GM23338 (cell line): ENCODE measurements around the gene SCN7A. TPM values are rescaled to one million over a fixed set of nuclear protein-coding genes. Genes with fewer than 3 reads are reported as not detected.

Experiments
- ATAC-seq: fragments of 200-7000 bp; cut with Tn5 transposase; 3 replicates; pipeline ENCODE4 v1.9.1; 2020
- DNase-seq: peaks from one replicate; pipeline ENCODE4 v3.0.0-alpha.2; 2015; ENCODE audit warnings: low spot score
- H2AFZ ChIP-seq: fragments of 200-600 bp; sonication (generic); 2 replicates; pipeline ENCODE4 v1.8.0; 2016; ENCODE audit warnings: antibody characterized with exemption, mild to moderate bottlenecking, moderate library complexity
- H3F3A ChIP-seq: fragments of 200-600 bp; sonication (generic); replicated peaks from 2 replicates; pipeline ENCODE4 v1.8.0; 2017; ENCODE audit warnings: antibody characterized with exemption, mixed run types, low read depth
- H3K27ac ChIP-seq: fragments of 200-600 bp; sonication (generic); 2 replicates; pipeline ENCODE4 v1.6.1; 2016; ENCODE audit warnings: low read depth
- H3K27me3 ChIP-seq: fragments of 200-600 bp; sonication (generic); 2 replicates; pipeline ENCODE4 v1.8.0; 2016; ENCODE audit warnings: mild to moderate bottlenecking, mixed run types, moderate library complexity; ENCODE audit not compliant: insufficient read depth
- H3K36me3 ChIP-seq: fragments of 200-600 bp; sonication (generic); 2 replicates; pipeline ENCODE4 v1.8.0; 2016; ENCODE audit warnings: mild to moderate bottlenecking; ENCODE audit not compliant: insufficient read depth
- H3K4me1 ChIP-seq: fragments of 200-600 bp; sonication (generic); 2 replicates; pipeline ENCODE4 v1.8.0; 2016; ENCODE audit warnings: mild to moderate bottlenecking, moderate library complexity; ENCODE audit not compliant: insufficient read depth
- H3K4me2 ChIP-seq: fragments of 200-600 bp; sonication (generic); 2 replicates; pipeline ENCODE4 v1.7.1; 2017; ENCODE audit warnings: mixed run types
- H3K4me3 ChIP-seq: fragments of 200-600 bp; sonication (generic); 2 replicates; pipeline ENCODE4 v1.6.1; 2016; ENCODE audit warnings: mixed run types
- H3K79me2 ChIP-seq: fragments of 200-600 bp; sonication (generic); replicated peaks from 2 replicates; pipeline ENCODE4 v1.8.0; 2017; ENCODE audit warnings: mild to moderate bottlenecking; ENCODE audit not compliant: insufficient read depth
- H3K9me2 ChIP-seq: fragments of 200-600 bp; sonication (generic); 2 replicates; pipeline ENCODE4 v1.8.0; 2017; ENCODE audit not compliant: insufficient read depth
- H4K20me1 ChIP-seq: fragments of 200-600 bp; sonication (generic); replicated peaks from 2 replicates; pipeline ENCODE4 v1.8.0; 2017; ENCODE audit warnings: mild to moderate bottlenecking; ENCODE audit not compliant: insufficient read depth
- H3K27ac Mint-ChIP-seq: 2 replicates; pipeline ENCODE4 v1.8.0; 2020; ENCODE audit warnings: inconsistent platforms, mild to moderate bottlenecking, moderate library complexity, mixed read lengths
- H3K27me3 Mint-ChIP-seq: 3 replicates; pipeline ENCODE4 v1.8.0; 2022; ENCODE audit warnings: low read depth, mild to moderate bottlenecking, moderate library complexity, mixed read lengths, inconsistent platforms; ENCODE audit not compliant: insufficient read depth, poor library complexity
- H3K36me3 Mint-ChIP-seq: 3 replicates; pipeline ENCODE4 v1.8.0; 2021; ENCODE audit warnings: low read depth, mild to moderate bottlenecking, inconsistent platforms, moderate library complexity, mixed read lengths
- H3K4me1 Mint-ChIP-seq: 3 replicates; pipeline ENCODE4 v1.8.0; 2020; ENCODE audit warnings: mild to moderate bottlenecking, inconsistent platforms, mixed read lengths
- H3K4me3 Mint-ChIP-seq: 3 replicates; pipeline ENCODE4 v1.8.0; 2021; ENCODE audit warnings: moderate library complexity, mild to moderate bottlenecking, inconsistent platforms, mixed read lengths
- H3K9me3 Mint-ChIP-seq: 3 replicates; pipeline ENCODE4 v1.8.0; 2020; ENCODE audit warnings: moderate library complexity, mild to moderate bottlenecking, inconsistent platforms, mixed read lengths
- CTCF ChIP-seq, 2 experiments: fragments of 200-600 bp in 1 of 2; sonication (generic) in 1 of 2; conservative IDR thresholded peaks; 2 replicates each; pipeline versions ENCODE4 v1.5.1 to v1.6.1; 2016 to 2017; ENCODE audit warnings: antibody characterized with exemption in 2 of 2, low read depth in 2 of 2, mild to moderate bottlenecking in 2 of 2, moderate library complexity in 1 of 2
- EZH2 ChIP-seq: fragments of 200-600 bp; sonication (generic); IDR thresholded peaks from one replicate; pipeline ENCODE4 v1.8.0; 2017; ENCODE audit warnings: antibody characterized with exemption, mild to moderate bottlenecking, low read depth; ENCODE audit not compliant: unreplicated experiment
- JUNB ChIP-seq: IDR thresholded peaks from one replicate; pipeline ENCODE4 v1.6.1; 2016; ENCODE audit warnings: antibody characterized with exemption; ENCODE audit not compliant: unreplicated experiment
- REST ChIP-seq: IDR thresholded peaks from one replicate; pipeline ENCODE4 v1.6.1; 2018; ENCODE audit warnings: antibody characterized with exemption; ENCODE audit not compliant: unreplicated experiment
- ZNF114 ChIP-seq: fragments of 250-450 bp; sonication (Bioruptor Pico); IDR thresholded peaks from 2 replicates; pipeline ENCODE4 v1.5.0; 2020; ENCODE audit warnings: mild to moderate bottlenecking, moderate library complexity
- ZNF331 ChIP-seq: fragments of 250-450 bp; sonication (Bioruptor Pico); IDR thresholded peaks from 2 replicates; pipeline ENCODE4 v1.5.0; 2020; ENCODE audit warnings: low read depth, mild to moderate bottlenecking, moderate library complexity
- ZNF462 ChIP-seq: fragments of 250-450 bp; sonication (Bioruptor Pico); IDR thresholded peaks from 2 replicates; pipeline ENCODE4 v1.5.0; 2020; ENCODE audit warnings: mild to moderate bottlenecking, moderate library complexity
- polyA plus RNA-seq: library from polyadenylated mRNA; unstranded; fragments of >200 nt; fragmentation: Nextera tagmentation; extraction: Ambion mirVana; gene quantifications from 2 replicates; pipeline ENCODE4 v1.2.1, GENCODE V29; 2016
- total RNA-seq: library from RNA; depleted of rRNA; stranded (reverse); fragments of >200 nt; shearing (Covaris generic); gene quantifications from 2 replicates; pipeline ENCODE4 v1.2.3, GENCODE V29; 2014

SCN7A gene
- total and polyA plus RNA-seq, 2 experiments from 2014 or later, result 0.10 to 0.42 TPM

- TF ChIP-seq REST (no peak), ZNF114 (CRISPR knock-in tag) (no peak), EZH2 (no peak)
- Mint-ChIP-seq H3K4me3 (no peak overlapping the region), H3K4me1 (no peaks in the 10 kb centered on the region), H3K27me3 (peaks cover 3% of the 10 kb centered on the region), H3K36me3 (no peaks in the 10 kb centered on the region), H3K9me3 (no peaks in the 10 kb centered on the region; the same call in 2 of the 3 replicates), H3K27ac (no peak overlapping the region)
- no peak overlapping the region for H3K4me2 ChIP-seq
- no peaks in the 10 kb centered on the region for H3K4me1 ChIP-seq
- H3F3A ChIP-seq, result no peaks in the 10 kb centered on the region
- H3K27ac ChIP-seq, result no peak overlapping the region
- H3K4me3 ChIP-seq, result no peak overlapping the region
- H3K36me3 ChIP-seq, result no peaks in the 10 kb centered on the region
- no peaks in the 10 kb centered on the region for H3K9me2 ChIP-seq
- no peak overlapping the region for H2AFZ ChIP-seq
- no peaks in the 10 kb centered on the region for H3K79me2 ChIP-seq
- H3K27me3 ChIP-seq, result no peaks in the 10 kb centered on the region
- ATAC-seq, result no peak
- DNase-seq, result no peak
- no peaks in the 10 kb centered on the region for H4K20me1 ChIP-seq
Observed at GRCh38 chr2:166451468-166451867, 42.6 kb downstream of the SCN7A start.

- Mint-ChIP-seq H3K27me3 (peaks cover 3% of the 10 kb centered on the region), H3K27ac (no peak overlapping the region), H3K36me3 (no peaks in the 10 kb centered on the region), H3K4me3 (no peak overlapping the region), H3K4me1 (no peaks in the 10 kb centered on the region), H3K9me3 (no peaks in the 10 kb centered on the region; the same call in 2 of the 3 replicates)
- Histone ChIP-seq H2AFZ (no peak overlapping the region), H3K27me3 (no peaks in the 10 kb centered on the region), H3K9me2 (no peaks in the 10 kb centered on the region), H3K4me2 (no peak overlapping the region), H4K20me1 (no peaks in the 10 kb centered on the region), H3K4me3 (no peak overlapping the region), H3K36me3 (no peaks in the 10 kb centered on the region), H3K4me1 (no peaks in the 10 kb centered on the region), H3F3A (no peaks in the 10 kb centered on the region), H3K27ac (no peak overlapping the region), H3K79me2 (no peaks in the 10 kb centered on the region)
- no peak for DNase-seq
- no peak for ATAC-seq
- TF ChIP-seq ZNF462 (CRISPR knock-in tag) (no peak), JUNB (no peak), EZH2 (no peak), ZNF331 (no peak), ZNF114 (CRISPR knock-in tag) (no peak), CTCF (conservative IDR thresholded peaks at IDR 0.05; ENCODE audit: low read depth in 2 of 2) (no peak)
Observed at GRCh38 chr2:166449439-166449838, 44.6 kb downstream of the SCN7A start.
